GM12873 (cell line): Measurements from ENCODE around the gene GLP1R.

Experiments used
- TF ChIP-seq, protein P1 (sequence below): IDR thresholded peaks from 2 replicates; pipeline ENCODE4 v1.5.1; 2012; ENCODE audit warnings: low read depth, mild to moderate bottlenecking, moderate library complexity, low read length, control low read depth; ENCODE audit not compliant: insufficient read depth; ENCODE audit errors: missing control alignments

Gene GLP1R

GRCh38 chr6:39048481-39049399, at the start of gene GLP1R:
TSS of gene GLP1R (plus strand) at chr6:39048781. CDS start at chr6:39048841, 60 bp downstream.
- TF ChIP-seq, protein P1, sequence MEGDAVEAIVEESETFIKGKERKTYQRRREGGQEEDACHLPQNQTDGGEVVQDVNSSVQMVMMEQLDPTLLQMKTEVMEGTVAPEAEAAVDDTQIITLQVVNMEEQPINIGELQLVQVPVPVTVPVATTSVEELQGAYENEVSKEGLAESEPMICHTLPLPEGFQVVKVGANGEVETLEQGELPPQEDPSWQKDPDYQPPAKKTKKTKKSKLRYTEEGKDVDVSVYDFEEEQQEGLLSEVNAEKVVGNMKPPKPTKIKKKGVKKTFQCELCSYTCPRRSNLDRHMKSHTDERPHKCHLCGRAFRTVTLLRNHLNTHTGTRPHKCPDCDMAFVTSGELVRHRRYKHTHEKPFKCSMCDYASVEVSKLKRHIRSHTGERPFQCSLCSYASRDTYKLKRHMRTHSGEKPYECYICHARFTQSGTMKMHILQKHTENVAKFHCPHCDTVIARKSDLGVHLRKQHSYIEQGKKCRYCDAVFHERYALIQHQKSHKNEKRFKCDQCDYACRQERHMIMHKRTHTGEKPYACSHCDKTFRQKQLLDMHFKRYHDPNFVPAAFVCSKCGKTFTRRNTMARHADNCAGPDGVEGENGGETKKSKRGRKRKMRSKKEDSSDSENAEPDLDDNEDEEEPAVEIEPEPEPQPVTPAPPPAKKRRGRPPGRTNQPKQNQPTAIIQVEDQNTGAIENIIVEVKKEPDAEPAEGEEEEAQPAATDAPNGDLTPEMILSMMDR = no peak

DNA sequence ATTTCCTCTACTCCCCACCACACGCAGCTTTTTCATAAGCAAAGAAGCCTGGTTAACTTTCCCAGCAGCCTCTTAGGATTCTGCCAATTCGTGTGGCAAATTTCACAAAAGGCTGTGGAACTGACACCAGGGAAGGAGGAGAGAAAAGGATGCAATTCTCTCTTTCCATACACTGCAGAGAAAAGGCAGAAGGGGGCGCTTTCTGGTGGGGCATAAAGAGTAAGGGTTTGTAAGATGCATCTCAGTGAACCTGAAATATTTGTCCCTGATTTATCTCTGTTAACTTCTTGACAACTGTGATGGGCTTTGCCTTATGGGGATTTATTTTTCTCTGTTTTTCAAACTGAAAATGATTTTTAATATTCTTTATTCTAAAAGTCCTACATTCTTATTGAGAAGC, 45.5 kb upstream of the GLP1R start:
- TF ChIP-seq, protein P1 = peak; percentile 47

DNA sequence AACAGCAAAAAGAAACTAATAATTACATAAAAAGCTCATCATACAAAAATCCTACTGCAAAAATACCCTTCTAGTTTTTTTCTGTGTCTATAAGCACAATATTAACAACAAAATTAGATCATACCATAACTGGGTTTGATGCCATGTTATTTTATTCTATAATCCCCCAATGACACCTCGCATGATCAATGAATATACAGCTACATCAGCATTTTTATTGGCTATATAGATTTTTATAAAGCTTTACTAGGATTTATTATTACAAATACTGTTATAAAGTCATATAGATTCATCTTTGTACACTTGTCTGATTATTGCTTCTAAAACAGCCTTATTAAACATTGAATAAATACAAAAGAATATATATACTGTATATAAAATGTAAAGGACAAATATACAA, 45.1 kb upstream of the GLP1R start:
- TF ChIP-seq, protein P1 = no peak

GRCh38 chr6:39004801-39005200, 43.8 kb upstream of the GLP1R start:
- TF ChIP-seq, protein P1 = no peak

DNA sequence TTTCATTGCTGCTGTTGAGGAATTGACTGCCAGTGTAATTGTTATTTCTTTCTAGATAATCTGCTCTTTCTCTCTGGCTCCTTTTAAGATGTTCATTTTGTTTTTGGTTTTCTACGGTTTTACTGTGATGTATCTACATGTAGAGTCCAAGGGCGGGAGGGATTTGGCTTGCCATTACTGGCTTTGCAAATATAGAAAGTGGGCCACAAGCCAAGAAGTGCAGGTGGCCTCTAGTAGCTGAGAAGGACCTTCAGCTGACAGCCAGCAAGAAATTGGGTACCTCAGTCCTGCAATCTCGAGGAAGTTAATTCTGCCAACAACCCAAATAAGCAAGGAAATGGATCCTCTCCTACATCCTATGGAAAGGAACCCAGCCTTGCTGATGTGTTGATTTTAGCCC, 42.8 kb upstream of the GLP1R start:
- TF ChIP-seq, protein P1 = no peak

GRCh38 chr6:39007575-39007974, 41.0 kb upstream of the GLP1R start:
- TF ChIP-seq, protein P1 = no peak

- TF ChIP-seq, protein P1 = no peak
Observed at GRCh38 chr6:39008737-39009136, 39.8 kb upstream of the GLP1R start.
